Left ventricle myocardium superior (tissue), 1 donor: ENCODE results near the gene USP17L11. TPM values are rescaled to one million over a fixed set of nuclear protein-coding genes. Genes with fewer than 3 reads are reported as not detected.
"Not testable (repeated sequence)": the region's sequence is repeated elsewhere in the genome, so short reads cannot be mapped to it uniquely, and the experiment has no call there.

Experiments
- ATAC-seq: fragments of 200-7000 bp; cut with Tn5 transposase; one replicate; pipeline ENCODE4 v1.9.1; 2020; ENCODE audit warnings: mild to moderate bottlenecking, moderate library complexity
- DNase-seq: peaks from one replicate; pipeline ENCODE4 v3.0.0-alpha.2; 2020
- intact Hi-C: fragments of 100-400 bp; cut with micrococcal nuclease; formaldehyde crosslinking; loops from one replicate; pipeline ENCODE4 v1.11.0; 2022
- long read RNA-seq: library from polyadenylated mRNA; unstranded; transcript quantifications from one replicate; pipeline ENCODE4 v2.0.0, GENCODE V29; 2021
- total RNA-seq: library from RNA; stranded (reverse); fragmentation: NEBNext Ultra II Directional; extraction: Animal tissue kit (Norgen Biotek cat#: 25700); gene quantifications from one replicate; pipeline ENCODE4 v1.2.1, GENCODE V29; 2021
- donor health status: DM: no; HTN: yes; CAD: no; lungs with severe emphysema.

Gene USP17L11, protein sequence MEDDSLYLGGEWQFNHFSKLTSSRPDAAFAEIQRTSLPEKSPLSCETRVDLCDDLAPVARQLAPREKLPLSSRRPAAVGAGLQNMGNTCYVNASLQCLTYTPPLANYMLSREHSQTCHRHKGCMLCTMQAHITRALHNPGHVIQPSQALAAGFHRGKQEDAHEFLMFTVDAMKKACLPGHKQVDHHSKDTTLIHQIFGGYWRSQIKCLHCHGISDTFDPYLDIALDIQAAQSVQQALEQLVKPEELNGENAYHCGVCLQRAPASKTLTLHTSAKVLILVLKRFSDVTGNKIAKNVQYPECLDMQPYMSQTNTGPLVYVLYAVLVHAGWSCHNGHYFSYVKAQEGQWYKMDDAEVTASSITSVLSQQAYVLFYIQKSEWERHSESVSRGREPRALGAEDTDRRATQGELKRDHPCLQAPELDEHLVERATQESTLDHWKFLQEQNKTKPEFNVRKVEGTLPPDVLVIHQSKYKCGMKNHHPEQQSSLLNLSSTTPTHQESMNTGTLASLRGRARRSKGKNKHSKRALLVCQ
- not detected for total RNA-seq
- long read RNA-seq, result 0 reads

DNA sequence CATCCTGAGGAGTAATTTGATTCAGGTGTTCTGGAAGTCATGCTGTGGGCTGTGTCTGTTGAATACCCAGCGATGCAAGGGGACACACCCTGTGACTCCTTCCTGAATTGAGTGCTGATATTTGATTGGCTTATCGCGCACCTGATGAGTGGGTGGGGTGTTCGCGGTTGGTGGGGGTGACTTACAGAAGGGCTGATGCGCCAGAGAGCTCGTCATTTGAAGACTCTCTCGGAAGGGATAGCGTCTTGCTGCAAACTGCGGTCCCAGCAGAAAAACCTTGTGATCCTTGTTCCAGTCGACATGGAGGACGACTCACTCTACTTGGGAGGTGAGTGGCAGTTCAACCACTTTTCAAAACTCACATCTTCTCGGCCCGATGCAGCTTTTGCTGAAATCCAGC is at the start of gene USP17L11:
USP17L11 (plus strand) TSS at position 301 of the 400 bp plus-strand sequence; CDS start at position 301, 0 bp downstream.
- intact Hi-C loops, ATAC-seq: not testable (repeated sequence)

DNA sequence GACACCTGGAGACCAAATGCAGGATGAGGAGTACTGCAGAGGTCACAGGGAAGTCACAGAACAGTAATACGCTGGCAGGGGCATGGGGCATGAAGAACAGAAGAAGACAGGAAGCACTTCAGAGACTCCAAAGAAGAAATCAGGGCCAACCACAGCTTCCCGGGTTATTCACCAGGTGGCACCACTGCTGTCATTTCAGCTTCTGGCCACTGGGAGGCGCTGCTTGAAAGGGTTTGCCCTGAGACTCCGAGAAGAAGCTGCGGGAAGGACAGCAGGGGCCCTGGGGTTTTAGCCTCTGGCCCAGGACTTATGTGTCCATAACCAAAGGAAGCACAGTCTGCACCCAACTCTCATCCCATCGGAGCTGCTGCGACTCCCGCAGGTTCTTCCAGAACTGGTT is 49.2 kb upstream of the USP17L11 start:
- DNase-seq, intact Hi-C loops, ATAC-seq: not testable (repeated sequence)

More for the DNA sequence above, at the start of gene USP17L11:
- not testable (repeated sequence) for DNase-seq

DNA sequence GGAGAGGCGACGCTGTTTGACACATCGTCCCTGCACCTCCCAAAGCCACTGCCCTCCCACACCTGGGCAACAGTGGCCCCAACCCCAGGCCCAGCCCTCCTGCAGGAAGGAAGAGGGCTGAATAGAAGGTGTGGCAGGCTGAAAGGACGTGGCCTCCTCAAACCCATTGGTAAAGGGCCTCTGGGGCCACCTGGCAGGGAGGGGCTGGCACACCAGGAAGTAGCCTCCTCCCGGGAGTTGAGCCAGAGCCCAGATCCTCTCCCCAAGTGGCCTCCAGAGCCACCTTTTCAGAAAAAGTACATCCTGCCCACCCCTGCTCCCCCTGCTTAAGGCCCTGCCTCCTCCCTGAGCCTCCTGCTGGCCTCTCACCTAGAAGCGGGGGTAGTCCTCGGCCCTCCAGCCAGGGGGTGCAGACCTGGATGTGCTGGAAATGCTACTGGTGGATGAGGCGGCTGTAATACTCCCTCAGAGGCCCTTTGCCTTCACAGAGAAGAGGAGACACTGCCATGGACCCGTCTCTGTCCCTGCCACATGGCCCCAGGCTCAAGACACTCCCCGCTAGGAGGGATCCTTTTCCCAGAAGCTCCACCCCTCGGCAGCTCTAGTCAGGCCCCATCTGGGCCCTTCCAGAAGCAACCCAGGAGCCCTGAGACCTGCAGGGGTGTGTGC is 45.3 kb upstream of the USP17L11 start, which contains the start of gene FAM90A26:
FAM90A26 (plus strand) TSS at position 619 of the 669 bp plus-strand sequence. CDS start 2,764 bp downstream, outside the sequence.
- intact Hi-C loops, ATAC-seq, DNase-seq: not testable (repeated sequence)

DNA sequence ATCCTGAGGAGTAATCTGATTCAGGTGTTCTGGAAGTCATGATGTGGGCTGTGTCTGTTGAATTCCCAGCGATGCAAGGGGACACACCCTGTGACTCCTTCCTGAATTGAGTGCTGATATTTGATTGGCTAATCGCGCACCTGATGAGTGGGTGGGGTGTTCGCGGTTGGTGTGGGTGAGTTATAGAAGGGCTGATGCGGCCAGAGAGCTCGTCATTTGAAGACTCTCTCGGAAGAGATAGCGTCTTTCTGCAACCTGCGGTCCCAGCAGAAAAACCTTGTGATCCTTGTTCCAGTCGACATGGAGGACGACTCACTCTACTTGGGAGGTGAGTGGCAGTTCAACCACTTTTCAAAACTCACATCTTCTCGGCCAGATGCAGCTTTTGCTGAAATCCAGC is 4.8 kb upstream of the USP17L11 start, which contains the start of gene USP17L10:
USP17L10 (plus strand) TSS at position 301 of the 400 bp plus-strand sequence; CDS start at position 301, 0 bp downstream.
- DNase-seq, ATAC-seq, intact Hi-C loops: not testable (repeated sequence)

DNA sequence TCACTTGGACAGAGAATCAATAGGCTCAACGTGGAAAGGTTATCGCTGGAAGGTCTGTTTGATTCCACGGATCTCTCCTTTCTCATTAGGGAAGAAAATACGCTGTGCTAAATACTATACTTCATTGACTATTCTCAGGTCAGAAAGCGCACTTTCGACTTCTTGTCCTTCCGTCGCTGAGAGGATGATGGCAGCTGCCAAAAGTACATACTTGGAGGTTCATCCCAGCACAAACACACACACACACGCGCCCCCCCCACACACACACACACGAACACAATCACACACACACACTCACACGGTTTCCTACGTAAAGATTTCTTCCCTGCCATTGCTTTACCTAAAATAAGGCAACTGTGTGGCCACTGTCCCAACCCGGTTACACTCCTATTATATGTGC is 504 bp upstream of the USP17L11 start:
- intact Hi-C loops, ATAC-seq: not testable (repeated sequence)
- peak; percentile 10 for DNase-seq

DNA sequence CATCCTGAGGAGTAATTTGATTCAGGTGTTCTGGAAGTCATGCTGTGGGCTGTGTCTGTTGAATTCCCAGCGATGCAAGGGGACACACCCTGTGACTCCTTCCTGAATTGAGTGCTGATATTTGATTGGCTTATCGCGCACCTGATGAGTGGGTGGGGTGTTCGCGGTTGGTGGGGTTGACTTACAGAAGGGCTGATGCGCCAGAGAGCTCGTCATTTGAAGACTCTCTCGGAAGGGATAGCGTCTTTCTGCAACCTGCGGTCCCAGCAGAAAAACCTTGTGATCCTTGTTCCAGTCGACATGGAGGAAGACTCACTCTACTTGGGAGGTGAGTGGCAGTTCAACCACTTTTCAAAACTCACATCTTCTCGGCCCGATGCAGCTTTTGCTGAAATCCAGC is 4.6 kb downstream of the USP17L11 start, which contains the start of gene USP17L12:
USP17L12 (plus strand) TSS at position 301 of the 400 bp plus-strand sequence; CDS start at position 301, 0 bp downstream.
- DNase-seq, intact Hi-C loops, ATAC-seq: not testable (repeated sequence)

DNA sequence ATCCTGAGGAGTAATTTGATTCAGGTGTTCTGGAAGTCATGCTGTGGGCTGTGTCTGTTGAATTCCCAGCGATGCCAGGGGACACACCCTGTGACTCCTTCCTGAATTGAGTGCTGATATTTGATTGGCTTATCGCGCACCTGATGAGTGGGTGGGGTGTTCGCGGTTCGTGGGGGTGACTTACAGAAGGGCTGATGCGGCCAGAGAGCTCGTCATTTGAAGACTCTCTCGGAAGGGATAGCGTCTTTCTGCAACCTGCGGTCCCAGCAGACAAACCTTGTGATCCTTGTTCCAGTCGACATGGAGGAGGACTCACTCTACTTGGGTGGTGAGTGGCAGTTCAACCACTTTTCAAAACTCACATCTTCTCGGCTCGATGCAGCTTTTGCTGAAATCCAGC is 9.4 kb downstream of the USP17L11 start, which contains the start of gene USP17L13:
USP17L13 (plus strand) TSS at position 301 of the 400 bp plus-strand sequence; CDS start at position 301, 0 bp downstream.
- ATAC-seq, intact Hi-C loops, DNase-seq: not testable (repeated sequence)

DNA sequence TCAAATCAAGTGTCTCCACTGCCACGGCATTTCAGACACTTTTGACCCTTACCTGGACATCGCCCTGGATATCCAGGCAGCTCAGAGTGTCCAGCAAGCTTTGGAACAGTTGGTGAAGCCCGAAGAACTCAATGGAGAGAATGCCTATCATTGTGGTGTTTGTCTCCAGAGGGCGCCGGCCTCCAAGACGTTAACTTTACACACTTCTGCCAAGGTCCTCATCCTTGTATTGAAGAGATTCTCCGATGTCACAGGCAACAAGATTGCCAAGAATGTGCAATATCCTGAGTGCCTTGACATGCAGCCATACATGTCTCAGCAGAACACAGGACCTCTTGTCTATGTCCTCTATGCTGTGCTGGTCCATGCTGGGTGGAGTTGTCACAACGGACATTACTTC is 15.0 kb downstream of the USP17L11 start:
- DNase-seq, result peak; percentile 5
- ATAC-seq, intact Hi-C loops: not testable (repeated sequence)

DNA sequence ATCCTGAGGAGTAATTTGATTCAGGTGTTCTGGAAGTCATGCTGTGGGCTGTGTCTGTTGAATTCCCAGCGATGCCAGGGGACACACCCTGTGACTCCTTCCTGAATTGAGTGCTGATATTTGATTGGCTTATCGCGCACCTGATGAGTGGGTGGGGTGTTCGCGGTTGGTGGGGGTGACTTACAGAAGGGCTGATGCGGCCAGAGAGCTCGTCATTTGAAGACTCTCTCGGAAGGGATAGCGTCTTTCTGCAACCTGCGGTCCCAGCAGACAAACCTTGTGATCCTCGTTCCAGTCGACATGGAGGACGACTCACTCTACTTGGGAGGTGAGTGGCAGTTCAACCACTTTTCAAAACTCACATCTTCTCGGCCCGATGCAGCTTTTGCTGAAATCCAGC is 18.9 kb downstream of the USP17L11 start, which contains the start of gene USP17L15:
USP17L15 (plus strand) TSS at position 301 of the 400 bp plus-strand sequence; CDS start at position 301, 0 bp downstream.
- DNase-seq, ATAC-seq, intact Hi-C loops: not testable (repeated sequence)

DNA sequence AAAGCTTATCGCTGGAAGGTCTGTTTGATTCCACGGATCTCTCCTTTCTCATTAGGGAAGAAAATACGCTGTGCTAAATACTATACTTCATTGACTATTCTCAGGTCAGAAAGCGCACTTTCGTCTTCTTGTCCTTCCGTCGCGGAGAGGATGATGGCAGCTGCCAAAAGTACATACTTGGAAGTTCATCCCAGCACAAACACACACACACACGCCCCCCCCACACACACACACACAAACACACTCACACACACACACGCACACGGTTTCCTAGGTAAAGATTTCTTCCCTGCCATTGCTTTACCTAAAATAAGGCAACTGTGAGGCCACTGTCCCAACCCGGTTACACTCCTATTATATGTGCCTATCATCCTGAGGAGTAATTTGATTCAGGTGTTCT is 23.3 kb downstream of the USP17L11 start:
- intact Hi-C loops, ATAC-seq: not testable (repeated sequence)
- peak; percentile 20 for DNase-seq

DNA sequence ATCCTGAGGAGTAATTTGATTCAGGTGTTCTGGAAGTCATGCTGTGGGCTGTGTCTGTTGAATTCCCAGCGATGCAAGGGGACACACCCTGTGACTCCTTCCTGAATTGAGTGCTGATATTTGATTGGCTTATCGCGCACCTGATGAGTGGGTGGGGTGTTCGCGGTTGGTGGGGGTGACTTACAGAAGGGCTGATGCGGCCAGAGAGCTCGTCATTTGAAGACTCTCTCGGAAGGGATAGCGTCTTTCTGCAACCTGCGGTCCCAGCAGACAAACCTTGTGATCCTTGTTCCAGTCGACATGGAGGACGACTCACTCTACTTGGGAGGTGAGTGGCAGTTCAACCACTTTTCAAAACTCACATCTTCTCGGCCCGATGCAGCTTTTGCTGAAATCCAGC is 28.4 kb downstream of the USP17L11 start, which contains the start of gene USP17L17:
USP17L17 (plus strand) TSS at position 301 of the 400 bp plus-strand sequence; CDS start at position 301, 0 bp downstream.
- ATAC-seq, intact Hi-C loops, DNase-seq: not testable (repeated sequence)

DNA sequence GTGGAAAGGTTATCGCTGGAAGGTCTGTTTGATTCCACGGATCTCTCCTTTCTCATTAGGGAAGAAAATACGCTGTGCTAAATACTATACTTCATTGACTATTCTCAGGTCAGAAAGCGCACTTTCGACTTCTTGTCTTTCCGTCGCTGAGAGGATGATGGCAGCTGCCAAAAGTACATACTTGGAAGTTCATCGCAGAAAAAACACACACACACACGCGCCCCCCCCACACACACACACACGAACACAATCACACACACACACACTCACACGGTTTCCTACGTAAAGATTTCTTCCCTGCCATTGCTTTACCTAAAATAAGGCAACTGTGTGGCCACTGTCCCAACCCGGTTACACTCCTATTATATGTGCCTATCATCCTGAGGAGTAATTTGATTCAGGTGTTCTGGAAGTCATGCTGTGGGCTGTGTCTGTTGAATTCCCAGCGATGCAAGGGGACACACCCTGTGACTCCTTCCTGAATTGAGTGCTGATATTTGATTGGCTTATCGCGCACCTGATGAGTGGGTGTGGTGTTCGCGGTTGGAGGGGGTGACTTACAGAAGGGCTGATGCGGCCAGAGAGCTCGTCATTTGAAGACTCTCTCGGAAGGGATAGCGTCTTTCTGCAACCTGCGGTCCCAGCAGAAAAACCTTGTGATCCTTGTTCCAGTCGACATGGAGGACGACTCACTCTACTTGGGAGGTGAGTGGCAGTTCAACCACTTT is 32.9 kb downstream of the USP17L11 start, which contains the start of gene USP17L18:
USP17L18 (plus strand) TSS at position 678 of the 728 bp plus-strand sequence; CDS start at position 678, 0 bp downstream.
- intact Hi-C loops, DNase-seq, ATAC-seq: not testable (repeated sequence)

DNA sequence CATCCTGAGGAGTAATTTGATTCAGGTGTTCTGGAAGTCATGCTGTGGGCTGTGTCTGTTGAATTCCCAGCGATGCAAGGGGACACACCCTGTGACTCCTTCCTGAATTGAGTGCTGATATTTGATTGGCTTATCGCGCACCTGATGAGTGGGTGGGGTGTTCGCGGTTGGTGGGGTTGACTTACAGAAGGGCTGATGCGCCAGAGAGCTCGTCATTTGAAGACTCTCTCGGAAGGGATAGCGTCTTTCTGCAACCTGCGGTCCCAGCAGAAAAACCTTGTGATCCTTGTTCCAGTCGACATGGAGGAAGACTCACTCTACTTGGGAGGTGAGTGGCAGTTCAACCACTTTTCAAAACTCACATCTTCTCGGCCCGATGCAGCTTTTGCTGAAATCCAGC is 37.9 kb downstream of the USP17L11 start, which contains the start of gene USP17L19:
USP17L19 (plus strand) TSS at position 301 of the 400 bp plus-strand sequence; CDS start at position 301, 0 bp downstream.
- intact Hi-C loops, ATAC-seq, DNase-seq: not testable (repeated sequence)

DNA sequence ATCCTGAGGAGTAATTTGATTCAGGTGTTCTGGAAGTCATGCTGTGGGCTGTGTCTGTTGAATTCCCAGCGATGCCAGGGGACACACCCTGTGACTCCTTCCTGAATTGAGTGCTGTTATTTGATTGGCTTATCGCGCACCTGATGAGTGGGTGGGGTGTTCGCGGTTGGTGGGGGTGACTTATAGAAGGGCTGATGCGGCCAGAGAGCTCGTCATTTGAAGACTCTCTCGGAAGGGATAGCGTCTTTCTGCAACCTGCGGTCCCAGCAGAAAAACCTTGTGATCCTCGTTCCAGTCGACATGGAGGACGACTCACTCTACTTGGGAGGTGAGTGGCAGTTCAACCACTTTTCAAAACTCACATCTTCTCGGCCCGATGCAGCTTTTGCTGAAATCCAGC is 42.6 kb downstream of the USP17L11 start, which contains the start of gene USP17L20:
USP17L20 (plus strand) TSS at position 301 of the 400 bp plus-strand sequence; CDS start at position 301, 0 bp downstream.
- intact Hi-C loops, ATAC-seq, DNase-seq: not testable (repeated sequence)

DNA sequence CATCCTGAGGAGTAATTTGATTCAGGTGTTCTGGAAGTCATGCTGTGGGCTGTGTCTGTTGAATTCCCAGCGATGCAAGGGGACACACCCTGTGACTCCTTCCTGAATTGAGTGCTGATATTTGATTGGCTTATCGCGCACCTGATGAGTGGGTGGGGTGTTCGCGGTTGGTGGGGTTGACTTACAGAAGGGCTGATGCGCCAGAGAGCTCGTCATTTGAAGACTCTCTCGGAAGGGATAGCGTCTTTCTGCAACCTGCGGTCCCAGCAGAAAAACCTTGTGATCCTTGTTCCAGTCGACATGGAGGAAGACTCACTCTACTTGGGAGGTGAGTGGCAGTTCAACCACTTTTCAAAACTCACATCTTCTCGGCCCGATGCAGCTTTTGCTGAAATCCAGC is 47.4 kb downstream of the USP17L11 start, which contains the start of gene USP17L21:
USP17L21 (plus strand) TSS at position 301 of the 400 bp plus-strand sequence; CDS start at position 301, 0 bp downstream.
- intact Hi-C loops, DNase-seq, ATAC-seq: not testable (repeated sequence)
